Measurements from ENCODE around the gene CELF5.

DNA sequence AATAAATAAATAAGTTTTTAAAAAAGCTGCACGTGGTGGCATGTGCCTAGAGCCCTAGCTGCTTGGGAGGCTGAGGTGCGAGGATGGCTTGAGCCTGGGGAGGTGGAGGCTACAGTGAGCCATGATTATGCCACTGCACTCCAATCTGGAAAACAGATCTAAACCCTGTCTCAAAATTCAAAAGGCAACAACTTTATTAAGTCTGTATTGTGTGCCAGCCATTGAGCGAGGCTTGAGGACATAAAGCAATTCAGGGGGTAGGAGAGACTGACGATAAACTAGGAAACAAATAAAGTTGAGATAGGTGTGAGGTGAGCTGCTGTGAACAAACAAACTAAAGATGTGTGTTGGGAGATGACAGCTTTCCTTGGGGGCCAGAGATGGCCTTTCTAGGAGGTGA is 8.7 kb downstream of the CELF5 start:
- TF ChIP-seq, protein P1, sequence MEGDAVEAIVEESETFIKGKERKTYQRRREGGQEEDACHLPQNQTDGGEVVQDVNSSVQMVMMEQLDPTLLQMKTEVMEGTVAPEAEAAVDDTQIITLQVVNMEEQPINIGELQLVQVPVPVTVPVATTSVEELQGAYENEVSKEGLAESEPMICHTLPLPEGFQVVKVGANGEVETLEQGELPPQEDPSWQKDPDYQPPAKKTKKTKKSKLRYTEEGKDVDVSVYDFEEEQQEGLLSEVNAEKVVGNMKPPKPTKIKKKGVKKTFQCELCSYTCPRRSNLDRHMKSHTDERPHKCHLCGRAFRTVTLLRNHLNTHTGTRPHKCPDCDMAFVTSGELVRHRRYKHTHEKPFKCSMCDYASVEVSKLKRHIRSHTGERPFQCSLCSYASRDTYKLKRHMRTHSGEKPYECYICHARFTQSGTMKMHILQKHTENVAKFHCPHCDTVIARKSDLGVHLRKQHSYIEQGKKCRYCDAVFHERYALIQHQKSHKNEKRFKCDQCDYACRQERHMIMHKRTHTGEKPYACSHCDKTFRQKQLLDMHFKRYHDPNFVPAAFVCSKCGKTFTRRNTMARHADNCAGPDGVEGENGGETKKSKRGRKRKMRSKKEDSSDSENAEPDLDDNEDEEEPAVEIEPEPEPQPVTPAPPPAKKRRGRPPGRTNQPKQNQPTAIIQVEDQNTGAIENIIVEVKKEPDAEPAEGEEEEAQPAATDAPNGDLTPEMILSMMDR (conservative IDR thresholded peaks at IDR 0.05) = no peak
- no peak for TF ChIP-seq EZH2 (IDR thresholded peaks at IDR 0.05; ENCODE audit: low read depth)

Measured in PC-9 (cell line).